ENCODE measurements around the gene NTMT2.

DNA sequence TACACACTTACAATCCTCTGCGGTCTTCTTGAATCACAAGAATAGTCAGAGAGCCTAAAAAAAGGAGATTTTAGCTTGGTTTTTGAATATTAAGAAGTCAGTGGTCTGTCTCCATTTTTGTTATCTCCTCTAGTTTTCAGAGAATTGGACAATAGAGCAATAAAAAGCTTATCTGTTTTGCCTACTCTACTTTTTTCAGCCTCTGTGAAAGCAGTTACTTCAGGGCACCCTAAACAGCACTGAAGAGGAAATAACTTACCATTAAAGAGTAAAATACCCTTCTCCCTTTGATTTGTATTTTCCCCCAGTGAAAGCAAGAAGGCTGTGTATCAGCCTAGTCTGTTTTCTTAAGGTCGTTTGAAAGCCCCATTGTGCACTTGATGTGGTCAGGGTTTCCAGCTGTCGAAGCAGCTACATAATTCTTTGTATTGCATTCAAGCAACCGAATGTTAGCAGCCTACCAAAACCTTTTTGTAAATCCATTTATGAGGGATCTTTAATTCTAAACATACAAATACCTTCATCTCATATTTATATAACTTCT is 1.0 kb downstream of the NTMT2 start:
- no peak for TF ChIP-seq POLR2A (IDR thresholded peaks at IDR 0.05; ENCODE audit: low read length)
- no peak for TF ChIP-seq GATA1 (IDR thresholded peaks at IDR 0.05; ENCODE audit: low read depth, low read length)
